ENCODE measurements around the gene TTLL10.

TTLL10 gene, protein sequence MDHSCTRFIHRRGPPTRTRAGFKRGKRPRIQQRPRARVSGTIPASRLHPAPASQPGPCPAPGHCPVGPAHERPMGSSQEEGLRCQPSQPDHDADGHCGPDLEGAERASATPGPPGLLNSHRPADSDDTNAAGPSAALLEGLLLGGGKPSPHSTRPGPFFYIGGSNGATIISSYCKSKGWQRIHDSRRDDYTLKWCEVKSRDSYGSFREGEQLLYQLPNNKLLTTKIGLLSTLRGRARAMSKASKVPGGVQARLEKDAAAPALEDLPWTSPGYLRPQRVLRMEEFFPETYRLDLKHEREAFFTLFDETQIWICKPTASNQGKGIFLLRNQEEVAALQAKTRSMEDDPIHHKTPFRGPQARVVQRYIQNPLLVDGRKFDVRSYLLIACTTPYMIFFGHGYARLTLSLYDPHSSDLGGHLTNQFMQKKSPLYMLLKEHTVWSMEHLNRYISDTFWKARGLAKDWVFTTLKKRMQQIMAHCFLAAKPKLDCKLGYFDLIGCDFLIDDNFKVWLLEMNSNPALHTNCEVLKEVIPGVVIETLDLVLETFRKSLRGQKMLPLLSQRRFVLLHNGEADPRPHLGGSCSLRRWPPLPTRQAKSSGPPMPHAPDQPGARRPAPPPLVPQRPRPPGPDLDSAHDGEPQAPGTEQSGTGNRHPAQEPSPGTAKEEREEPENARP

DNA sequence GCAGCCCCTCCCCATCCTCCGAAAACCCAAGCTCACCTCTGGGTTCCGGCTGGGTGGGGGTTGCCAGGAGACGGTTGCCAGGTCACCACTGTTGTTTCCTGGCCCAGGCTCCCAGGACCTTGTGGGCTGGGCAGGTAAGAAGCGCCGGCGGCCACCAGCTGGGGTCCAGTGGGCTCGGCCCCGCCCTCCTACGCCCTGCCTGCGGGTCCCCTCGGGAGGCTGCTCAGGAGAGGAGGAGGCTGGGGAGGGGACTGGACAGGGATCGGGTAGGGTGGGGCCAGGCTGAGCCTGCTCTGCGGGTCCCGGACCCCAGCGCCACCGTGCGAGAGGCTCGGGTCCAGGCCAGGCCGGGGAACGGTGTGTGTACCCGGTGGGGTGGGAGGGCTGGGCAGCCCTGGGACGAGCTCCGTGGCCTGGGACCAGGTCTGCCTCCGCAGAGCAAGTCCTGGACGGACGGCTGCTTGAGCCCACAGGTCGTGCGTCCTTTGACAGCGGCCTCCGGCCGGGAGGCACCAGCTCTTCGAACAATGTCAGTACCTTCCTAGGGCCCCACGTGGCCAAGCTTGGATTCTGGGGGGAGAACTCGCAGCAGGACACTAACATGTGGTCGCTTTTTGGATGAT lies at the start of gene TTLL10:
TSS of gene TTLL10 (plus strand) at position 88 of the 623 bp plus-strand sequence. CDS start 5,336 bp downstream, outside the sequence.
- DNase-seq (ENCODE audit: low read depth in 2 of 2): no peak

- DNase-seq (ENCODE audit: low read depth in 2 of 2): no peak
Measured at GRCh38 chr1:1124508-1124785, 49.2 kb upstream of the TTLL10 start.

GRCh38 chr1:1124786-1125642 lies 48.7 kb upstream of the TTLL10 start:
- DNase-seq (ENCODE audit: low read depth in 2 of 2): no peak

DNA sequence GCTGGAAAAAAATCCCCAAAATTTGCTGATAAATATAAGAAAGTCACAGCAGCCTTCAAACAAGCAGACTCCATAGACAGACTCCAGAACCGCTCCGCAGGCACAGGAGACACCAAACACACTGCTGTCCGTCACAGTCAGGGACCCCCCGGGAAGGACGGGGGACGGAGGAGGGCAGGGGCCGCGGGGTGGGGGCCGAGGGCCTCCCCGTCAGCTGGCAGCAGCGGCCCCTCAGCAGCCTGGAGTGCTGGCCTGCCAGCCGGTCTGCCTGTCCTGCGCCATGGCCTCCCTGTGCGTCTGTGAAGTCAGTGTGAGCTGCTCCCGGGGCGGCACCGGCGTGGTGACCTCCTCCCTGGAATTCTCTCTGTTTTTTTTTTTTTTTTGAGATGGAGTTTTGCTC lies 47.7 kb upstream of the TTLL10 start:
- no peak for DNase-seq (ENCODE audit: low read depth in 2 of 2)

DNA sequence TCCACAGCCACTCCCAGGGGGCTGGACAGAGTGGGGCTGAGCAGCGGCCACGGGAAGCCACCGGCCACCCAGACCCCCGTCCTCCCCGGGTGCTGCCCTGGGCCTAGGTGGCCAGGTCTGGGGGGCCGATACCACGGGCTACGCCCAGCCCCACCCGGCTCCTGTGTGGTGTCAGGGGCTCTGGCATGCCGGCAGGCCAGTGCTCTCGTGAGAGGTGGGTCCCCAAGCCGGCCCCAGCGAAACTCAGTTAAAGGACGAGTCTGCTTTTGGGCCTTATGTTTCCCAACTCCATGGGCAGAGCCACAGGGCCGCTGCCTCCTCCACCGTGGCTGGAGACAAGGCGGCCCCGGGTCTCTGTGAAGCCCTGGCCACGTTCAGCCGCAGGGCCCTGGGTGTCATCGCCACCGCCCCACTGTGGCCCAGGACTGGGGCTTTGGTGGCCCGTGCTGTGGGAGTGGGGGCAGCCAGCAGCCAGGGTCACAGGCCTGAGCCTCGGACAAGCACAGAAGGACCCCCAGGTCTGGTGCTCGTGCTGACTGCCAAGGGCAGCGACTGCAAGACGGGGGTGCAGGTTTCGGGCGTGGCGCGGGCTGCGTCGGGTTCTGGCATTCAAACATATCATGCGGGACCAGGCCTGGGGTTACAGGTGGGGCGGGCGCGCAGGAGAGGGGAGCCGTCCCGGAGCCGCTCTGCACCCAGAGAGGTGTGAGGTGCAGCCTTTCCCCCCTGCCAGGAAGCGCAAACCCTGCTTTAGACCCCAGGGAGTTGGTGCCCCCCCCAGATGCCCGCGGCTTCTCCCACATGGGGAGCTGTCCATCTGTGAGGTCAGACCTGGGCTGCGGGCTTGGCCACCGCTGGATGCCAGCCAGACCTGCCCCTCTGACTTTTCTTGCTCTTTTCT lies 45.9 kb upstream of the TTLL10 start:
- DNase-seq (ENCODE audit: low read depth in 2 of 2): no peak

DNA sequence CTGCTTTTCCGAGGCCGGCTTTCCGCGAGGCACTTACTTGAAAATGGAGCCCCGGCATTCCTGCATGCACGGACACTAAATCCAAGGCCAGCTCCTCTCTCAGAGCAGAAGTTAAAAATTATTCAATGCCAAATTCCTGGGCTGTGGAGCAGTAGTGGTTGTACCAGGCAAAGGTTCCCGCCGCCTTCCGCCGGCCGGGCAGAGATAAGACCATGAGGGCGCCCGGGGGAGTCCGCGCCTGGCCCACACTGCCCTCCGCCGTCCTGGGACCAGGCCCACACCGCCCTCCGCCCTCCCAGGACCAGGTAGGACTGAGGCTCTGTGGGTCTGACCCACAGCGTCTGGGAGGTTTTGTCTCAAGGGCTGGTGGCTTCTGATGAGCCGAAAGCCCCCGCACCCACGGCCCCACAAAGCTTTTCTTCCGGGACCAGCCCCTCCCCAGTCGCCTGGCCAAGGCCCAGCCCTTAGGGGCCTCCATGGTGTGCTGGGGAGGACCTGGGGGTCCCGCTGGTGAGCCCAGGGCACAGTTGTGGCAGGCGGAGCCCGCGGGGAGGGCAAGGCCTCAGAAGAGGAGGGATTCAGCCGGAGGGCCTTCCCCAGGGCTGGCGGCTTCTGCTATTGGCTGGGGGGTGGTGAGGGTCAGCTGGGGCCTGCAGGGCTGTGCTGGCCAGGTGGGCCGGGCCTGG lies 45.1 kb upstream of the TTLL10 start:
- DNase-seq (ENCODE audit: low read depth in 2 of 2): no peak

DNA sequence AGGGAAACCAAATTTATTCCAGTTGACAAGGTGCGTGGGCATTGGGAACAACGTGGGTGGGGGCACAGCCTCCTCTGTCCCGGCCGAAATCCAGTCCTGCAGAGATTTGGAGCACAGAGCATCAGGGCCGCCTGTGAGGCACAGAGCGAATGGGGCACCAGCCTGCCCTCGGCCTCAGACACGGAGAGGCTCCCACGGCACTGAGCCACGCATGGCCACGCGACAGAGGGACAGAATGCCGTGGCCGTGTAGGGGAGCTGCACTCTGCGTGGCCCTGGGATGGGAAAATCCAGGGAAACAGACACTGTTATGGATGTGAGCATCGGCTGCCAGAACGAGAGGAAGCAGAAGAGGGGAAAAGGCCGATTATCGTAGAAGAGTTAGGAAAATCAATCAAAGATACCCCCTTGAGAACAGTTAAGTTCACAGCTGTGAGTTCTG lies 44.3 kb upstream of the TTLL10 start:
- DNase-seq (ENCODE audit: low read depth in 2 of 2): no peak

- DNase-seq (ENCODE audit: low read depth in 2 of 2): no peak
Measured at GRCh38 chr1:1130206-1131120, 43.2 kb upstream of the TTLL10 start.

DNA sequence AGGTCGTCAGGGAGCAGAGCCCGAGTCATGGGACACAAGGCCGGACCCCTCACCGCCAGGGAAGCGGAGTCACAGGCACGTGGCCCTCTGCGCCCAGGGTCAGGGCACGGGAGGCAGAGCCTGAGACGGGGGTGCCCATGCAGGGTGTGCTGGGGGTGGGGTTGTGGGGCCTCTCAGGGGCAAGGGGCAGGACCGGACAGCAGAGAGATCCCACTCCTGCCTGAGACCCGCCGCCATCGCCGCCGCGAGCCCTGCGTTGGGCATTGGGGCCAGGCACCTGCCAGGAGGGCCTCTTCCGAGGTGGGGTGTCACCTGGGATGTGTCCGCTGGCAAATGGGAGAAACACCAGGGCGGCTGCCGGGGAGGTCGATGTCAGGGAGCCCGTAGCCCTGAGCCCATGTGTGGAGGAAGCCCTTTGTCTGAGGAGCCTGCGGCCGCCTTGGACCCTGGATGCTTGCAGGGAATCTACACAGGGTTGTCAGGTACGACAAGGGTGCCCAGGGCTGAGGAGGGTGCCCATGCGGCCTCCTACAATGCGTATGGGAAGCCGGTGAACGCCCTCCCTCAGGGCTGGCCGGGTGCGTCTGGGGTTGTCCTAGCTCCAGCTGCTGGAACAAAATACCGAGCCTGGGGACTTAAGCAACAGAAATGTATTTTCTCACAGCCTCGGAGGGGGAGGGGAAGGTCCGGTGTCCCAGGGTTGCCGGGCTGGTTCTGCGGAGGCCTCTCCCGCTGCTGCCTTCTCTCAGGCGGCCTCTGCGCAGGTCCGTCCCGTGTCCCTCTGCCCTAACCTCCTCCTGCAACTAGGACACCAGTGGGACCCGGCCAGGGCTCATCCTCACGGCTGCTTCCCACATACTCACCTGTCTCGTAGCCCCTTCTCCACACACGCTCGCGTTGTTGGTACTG lies 41.4 kb upstream of the TTLL10 start:
- no peak for DNase-seq (ENCODE audit: low read depth in 2 of 2)

GRCh38 chr1:1132956-1133750 lies 40.5 kb upstream of the TTLL10 start:
- no peak for DNase-seq (ENCODE audit: low read depth in 2 of 2)

GRCh38 chr1:1134300-1134970 lies 39.2 kb upstream of the TTLL10 start:
- no peak for DNase-seq (ENCODE audit: low read depth in 2 of 2)

DNA sequence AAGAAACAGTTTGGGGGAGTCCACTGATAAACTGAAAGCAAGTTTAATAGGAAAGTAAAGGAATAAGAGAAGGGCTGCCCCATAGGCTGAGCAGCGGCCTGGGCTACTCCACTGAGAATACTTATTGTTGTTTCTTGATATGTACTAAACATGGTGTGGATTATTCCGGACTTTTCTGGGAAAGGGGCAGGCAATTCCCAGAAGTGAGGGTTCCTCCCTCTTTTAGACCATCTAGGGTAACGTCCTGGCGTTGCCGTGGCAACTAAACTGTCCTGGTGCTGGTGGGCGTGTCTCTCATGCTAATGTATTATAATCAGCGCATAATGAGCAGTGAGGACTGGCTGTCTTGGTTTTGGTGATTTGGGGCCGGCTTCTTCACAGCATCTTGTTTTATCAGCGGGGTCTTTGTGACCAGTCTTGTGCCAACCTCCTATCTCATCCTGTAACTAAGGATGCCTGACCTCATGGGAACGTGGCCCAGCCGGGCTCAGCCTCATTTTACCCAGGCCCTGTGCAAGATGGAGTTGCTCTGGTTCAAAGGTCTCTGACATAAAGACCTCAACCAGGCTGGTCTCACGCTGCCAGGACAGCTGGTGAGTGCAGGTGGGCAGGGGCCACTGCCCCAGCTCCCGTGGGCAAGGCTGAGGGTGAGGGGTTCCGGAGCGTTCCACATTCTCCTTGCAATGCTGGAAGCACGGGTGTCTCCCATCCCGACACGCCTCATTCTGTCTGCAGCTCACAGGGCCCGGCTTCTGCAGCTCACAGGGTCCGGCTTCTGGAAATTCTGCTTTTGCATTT lies 38.1 kb upstream of the TTLL10 start:
- no peak for DNase-seq (ENCODE audit: low read depth in 2 of 2)

DNA sequence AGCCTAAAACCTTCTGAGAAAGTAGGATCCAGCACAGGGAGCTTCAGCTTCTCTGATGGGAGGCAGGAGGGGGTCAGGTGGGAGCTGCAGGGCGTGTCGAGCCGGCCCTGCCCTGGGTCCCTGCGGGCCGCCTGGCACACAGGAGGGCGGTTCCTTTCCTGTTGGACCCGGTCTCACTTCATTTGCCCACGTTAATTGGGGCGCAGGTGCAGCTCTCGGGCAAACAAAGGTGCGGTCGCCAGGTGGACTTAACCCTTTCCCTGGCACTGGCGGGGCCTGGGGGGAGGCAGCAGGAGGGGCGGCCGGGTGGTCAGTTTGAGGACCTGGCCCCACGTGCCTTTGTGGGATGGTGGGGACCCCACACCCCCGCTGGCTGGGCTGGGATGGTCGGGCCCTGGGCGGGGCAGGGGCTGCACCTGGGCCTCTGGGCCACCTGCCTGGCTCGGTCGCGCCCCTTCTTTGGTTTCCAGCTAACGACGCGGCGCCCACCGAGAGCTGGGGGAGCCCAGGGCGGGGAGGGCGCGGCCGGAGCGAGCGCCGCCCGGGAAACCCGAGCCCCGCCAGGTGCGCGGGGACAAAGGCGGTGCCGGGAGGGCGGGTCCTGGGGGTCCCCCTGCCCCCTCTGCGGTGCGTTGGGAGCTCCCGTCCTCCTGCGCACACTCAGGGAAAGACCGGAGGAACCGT lies 37.0 kb upstream of the TTLL10 start:
- DNase-seq (ENCODE audit: low read depth in 2 of 2): no peak

- no peak for DNase-seq (ENCODE audit: low read depth in 2 of 2)
Measured at GRCh38 chr1:1137256-1138045, 36.2 kb upstream of the TTLL10 start.

DNA sequence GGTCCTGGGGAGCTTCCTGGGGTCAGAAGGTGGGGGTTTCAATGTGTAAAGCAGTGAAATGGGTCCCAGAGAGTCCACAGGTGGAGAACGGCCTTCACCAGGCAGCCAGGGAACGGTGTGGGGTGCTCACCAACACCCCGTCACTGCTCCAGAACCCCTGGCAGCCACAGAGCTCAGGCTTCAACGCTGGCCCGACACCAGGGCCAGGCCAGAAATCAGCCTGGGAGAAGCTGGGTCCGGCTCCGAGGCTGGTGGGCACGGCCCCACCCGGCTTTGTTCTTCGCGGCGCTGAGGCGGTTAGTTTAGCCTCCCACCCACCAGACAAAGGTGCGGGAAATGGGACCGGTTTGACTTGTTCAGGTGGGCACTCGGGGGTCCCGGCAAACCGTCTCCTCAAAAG lies 33.0 kb upstream of the TTLL10 start:
- DNase-seq (ENCODE audit: low read depth in 2 of 2): no peak

Data from fibroblast of skin of left biceps (primary cell).